GM20000 (cell line): ENCODE data around the gene CEP295NL.

ENCODE experiments used
- DNase-seq: peaks from one replicate; pipeline ENCODE4 v3.0.0; 2012; ENCODE audit warnings: low spot score
- TF ChIP-seq, protein P1 (sequence below): IDR thresholded peaks from 2 replicates; pipeline ENCODE4 v1.5.1; 2012; ENCODE audit warnings: mild to moderate bottlenecking, control low read depth; ENCODE audit errors: extremely low read depth, missing control alignments

CEP295NL gene, protein sequence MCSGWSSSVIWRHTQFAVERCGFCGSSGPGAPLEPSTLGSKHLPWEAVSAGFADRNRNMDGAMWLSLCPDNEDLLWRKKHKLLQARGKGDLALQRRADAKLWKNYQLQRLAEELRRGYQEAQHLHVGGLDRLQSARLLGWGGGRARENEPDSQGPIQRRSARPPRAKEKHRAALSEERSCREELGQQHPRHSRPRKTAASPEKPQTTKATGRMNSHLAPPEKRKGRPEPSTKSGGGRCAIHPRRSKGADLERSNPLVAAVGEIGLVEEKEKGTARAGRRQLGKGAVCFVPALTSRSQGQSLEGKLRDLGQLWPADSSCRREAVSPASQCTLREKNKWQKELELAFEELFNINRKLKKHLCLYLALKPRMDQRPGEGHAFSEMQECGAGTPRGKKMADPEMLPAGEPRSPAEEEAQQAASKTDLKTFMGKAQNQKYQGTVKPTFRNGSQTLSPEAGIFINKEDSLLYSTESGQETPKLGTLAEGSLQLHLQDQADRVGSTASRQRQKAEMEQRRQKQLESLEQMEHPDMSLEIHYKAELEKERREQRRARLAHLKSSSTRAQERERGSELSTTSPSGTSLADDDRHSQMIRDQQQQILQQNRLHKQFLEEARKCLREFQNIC

DNA sequence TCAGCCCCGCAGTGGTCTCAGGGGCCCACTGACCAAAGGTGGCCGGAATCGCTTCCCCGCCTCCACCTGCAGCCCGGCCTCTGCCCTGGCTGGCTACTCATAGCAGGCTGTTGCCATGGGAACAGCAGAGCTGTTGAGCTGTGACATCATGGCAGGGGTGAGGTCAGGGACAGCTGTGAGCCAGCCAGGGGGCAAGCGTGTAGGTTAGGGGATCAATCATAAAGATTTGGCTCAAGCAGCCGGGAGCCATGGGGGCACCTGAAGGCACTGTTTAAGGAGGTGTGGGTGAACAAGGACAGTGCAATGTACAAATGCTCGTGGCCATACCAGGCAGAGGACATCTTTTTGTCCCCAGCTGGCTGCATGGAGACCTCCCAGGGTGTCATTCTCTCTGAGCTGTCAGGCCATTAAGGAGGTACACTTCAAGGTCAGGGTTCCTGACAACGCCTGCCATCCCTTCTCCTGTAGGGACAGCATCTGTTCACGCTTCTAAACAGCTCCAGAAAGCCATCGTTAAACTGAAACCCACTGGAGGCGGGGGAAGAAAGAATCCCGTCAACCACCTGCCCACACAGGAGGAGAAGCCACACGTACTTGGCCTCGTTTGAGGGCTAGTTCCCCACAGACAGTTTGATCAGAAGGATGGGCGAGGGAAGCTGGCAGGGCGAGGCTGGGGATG is at the start of gene CEP295NL:
TSS of gene CEP295NL (minus strand) at position 101 of the 679 bp plus-strand sequence. CDS start 1,373 bp downstream, outside the sequence.
- TF ChIP-seq, protein P1, sequence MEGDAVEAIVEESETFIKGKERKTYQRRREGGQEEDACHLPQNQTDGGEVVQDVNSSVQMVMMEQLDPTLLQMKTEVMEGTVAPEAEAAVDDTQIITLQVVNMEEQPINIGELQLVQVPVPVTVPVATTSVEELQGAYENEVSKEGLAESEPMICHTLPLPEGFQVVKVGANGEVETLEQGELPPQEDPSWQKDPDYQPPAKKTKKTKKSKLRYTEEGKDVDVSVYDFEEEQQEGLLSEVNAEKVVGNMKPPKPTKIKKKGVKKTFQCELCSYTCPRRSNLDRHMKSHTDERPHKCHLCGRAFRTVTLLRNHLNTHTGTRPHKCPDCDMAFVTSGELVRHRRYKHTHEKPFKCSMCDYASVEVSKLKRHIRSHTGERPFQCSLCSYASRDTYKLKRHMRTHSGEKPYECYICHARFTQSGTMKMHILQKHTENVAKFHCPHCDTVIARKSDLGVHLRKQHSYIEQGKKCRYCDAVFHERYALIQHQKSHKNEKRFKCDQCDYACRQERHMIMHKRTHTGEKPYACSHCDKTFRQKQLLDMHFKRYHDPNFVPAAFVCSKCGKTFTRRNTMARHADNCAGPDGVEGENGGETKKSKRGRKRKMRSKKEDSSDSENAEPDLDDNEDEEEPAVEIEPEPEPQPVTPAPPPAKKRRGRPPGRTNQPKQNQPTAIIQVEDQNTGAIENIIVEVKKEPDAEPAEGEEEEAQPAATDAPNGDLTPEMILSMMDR: no peak
- DNase-seq: no peak

DNA sequence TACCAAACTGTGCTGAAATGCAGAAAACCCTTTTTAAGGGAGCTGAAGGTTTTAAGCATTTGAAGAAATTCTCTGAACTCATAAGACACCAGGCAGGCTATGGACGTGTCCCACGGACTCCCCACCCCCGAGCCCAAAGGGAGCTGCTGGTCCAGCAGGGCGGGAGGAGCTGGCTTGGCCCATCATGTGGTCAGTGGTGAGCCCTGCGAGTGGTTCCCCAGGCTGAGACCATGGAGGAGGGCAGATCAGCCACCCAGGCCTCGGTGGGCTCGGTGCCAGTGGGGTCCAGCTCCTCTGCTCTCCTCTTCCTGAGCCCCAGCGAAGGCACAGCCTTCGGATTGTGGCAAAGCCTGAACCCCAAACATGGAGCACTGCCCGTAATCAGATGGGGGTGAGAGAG is 49.7 kb upstream of the CEP295NL start:
- TF ChIP-seq, protein P1: no peak
- no peak for DNase-seq

DNA sequence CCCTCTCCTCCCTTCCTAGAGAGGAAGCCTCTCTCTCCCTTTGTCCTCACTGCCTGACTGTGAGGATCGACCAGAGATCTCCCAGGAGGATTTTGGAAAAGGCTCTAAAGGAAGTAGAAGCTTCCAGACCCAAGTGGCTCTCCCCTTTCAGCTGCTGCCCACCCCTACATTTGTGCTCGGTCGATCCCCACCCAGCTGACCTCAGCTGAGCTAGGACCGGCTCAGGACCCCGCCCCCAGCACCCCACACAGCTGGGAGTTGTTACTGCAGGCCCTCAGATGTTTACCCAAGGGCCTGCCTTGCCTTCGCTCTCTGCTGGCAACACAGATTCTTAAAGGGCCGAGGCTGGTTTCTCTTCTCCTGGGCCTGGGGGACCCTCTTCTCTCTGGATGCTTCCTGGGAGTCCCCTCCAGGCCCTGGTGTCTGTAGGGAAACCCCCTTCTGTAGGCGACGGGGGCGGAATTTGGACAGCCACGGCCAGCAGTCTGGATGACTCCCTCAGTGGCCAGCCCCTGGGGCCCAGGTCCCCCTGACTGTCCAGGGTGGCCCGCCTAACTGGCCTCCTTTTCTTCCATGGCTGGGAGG is 49.1 kb upstream of the CEP295NL start:
- TF ChIP-seq, protein P1: no peak
- DNase-seq: no peak

DNA sequence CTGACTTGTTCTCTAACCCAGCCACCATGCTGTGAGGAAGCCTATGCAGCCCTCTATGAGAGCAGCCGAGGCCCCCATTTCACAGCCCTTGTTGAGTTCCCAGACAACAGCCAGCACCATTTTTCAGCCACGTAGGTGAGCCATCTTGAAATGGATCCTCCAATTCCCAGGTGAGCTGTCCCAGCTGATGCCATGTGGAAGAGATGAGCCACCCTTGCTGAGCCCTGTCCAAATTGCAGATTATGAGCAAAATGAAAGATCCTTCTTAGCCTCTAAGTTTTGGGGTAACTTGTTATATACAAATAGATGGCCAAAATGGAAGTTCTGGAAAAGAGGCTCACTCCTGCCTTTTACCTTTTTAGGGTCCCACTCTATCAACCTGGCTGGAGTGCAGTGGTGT is 47.9 kb upstream of the CEP295NL start:
- no peak for DNase-seq
- TF ChIP-seq, protein P1: no peak

DNA sequence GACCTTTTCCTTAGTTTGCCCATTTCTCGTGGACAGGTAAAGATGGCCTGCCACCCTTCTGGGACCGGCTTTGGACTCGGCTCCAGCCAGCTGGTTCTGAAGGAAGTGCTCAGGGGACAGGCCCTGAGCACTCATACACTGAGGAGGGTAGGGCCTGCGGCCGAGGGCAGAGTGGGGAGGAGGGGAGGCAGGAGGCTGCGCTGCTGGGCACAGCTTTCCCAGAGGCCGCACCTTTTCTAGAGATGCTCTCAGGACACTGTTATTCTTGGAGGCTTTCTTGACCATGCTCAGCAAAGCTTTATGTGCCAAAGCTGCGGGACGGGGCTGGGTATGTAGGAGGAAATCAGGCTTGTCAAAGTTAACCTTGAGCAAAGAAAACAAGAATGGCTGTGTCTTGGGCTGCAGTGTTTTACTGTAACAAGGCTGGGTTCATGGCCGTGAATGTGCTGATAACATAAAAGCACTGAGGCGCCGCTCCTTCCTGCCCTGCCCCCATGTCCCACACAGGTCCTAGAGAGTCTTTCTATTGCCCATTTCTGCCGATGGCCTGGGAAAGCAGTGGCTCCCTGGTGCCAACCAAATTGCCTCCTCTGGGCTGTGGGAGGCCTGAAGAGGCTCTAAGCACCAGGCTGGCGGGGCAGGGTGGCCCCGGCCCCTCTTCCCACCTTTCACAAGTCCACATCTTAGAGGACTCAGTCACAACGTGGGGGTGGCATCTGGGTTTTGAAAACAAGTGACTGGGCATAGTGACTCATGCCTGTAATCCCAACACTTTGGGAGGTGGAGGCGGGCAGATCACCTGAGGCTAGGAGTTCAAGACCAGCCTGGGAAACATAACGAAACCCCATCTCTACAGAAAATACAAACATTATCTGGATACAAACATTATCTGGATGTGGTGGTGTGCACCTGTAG is 44.5 kb upstream of the CEP295NL start:
- DNase-seq: no peak
- TF ChIP-seq, protein P1: no peak

DNA sequence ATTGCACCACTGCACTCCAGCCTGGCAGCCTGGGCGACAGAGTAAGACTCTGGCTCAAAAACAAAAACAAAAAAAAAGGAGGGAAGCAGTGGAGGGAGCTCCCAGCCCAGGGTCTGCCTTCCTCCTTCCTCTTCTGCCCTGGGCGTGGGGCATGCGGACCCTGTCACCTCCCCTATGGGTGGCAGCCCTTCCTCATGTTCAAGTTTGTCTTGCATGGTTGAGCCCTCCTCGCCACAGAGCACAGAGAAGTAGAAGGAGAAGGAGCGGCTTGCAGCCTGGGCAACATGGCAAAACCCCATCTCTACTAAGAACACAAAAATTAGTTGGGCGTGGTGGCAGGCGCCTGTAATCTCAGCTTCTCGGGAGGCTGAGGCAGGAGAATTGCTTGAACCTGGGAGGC is 43.6 kb upstream of the CEP295NL start:
- TF ChIP-seq, protein P1: no peak
- no peak for DNase-seq
